OCI-LY3 (cell line): ENCODE measurements around the gene DNAJB9.

Source experiments
- CTCF ChIP-seq: fragments of 200-600, 300-600 bp; sonication (generic); IDR thresholded peaks from 2 replicates; pipeline ENCODE4 v1.5.1; 2014; ENCODE audit warnings: antibody characterized with exemption, low read length, low read depth
- EZH2phosphoT487 ChIP-seq: fragments of 200-600 bp; shearing (Covaris generic); IDR thresholded peaks from 2 replicates; pipeline ENCODE4 v1.6.1; 2018; ENCODE audit warnings: antibody characterized with exemption, mixed run types, low read depth

- no peak for TF ChIP-seq CTCF
- no peak for TF ChIP-seq EZH2phosphoT487
Observed at GRCh38 chr7:108578937-108579336, 9.3 kb downstream of the DNAJB9 start.
